ENCODE data around the gene ADGRA1.

GRCh38 chr10:133180965-133181639, 93.4 kb downstream of the ADGRA1 start:
- no peak for TF ChIP-seq LEF1 (IDR thresholded peaks at IDR 0.05; ENCODE audit: borderline replicate concordance)
- no peak for TF ChIP-seq NFRKB (IDR thresholded peaks at IDR 0.05)
- no peak for TF ChIP-seq ZNF384 (IDR thresholded peaks at IDR 0.05)
- TF ChIP-seq SP1 (IDR thresholded peaks at IDR 0.05), result no peak
- no peak for TF ChIP-seq SUZ12 (IDR thresholded peaks at IDR 0.05)
- TF ChIP-seq HDGF (IDR thresholded peaks at IDR 0.05; ENCODE audit: borderline replicate concordance), result no peak
- TF ChIP-seq TARDBP (IDR thresholded peaks at IDR 0.05), result no peak
- TF ChIP-seq ARNT (IDR thresholded peaks at IDR 0.05), result no peak
- no peak for TF ChIP-seq ELF4 (IDR thresholded peaks at IDR 0.05)

Measured in HEK293T (cell line).